ENCODE measurements around the gene PRDM16.

Gene PRDM16

DNA sequence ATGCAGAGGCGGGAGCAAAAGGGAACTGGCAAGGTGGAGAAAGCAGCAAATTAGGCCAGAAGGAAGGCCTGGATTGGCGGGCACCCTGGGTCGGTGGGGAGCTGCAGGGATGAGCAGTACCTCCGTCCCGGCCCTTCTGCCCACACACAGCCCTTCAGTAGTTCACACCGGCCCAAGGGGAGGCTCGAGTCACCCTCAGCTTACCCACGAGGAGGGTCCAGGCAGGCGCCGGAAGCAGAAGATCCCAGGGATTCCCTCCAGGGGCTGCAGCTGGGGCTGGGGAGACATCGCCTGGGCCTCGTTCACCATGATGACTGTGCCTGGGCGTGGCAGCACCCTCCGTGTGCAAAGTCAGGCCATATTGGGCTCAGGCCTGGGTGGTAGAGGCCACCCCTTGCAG, 190.0 kb downstream of the PRDM16 start:
- no peaks in the 10 kb centered on the region for H3K9me3 ChIP-seq (ENCODE audit: insufficient read depth, low read depth, low read length)
- no peaks in the 10 kb centered on the region for H3K27me3 ChIP-seq (ENCODE audit: insufficient read depth, low read length, poor library complexity, severe bottlenecking)
- no peaks in the 10 kb centered on the region for H3K79me2 ChIP-seq (ENCODE audit: insufficient read depth, low read length)
- H2AFZ ChIP-seq (ENCODE audit: low read length), result no peak overlapping the region
- no peak overlapping the region for H3K4me2 ChIP-seq (ENCODE audit: low read depth, low read length, poor library complexity, severe bottlenecking)
- TF ChIP-seq EZH2phosphoT487 (IDR thresholded peaks at IDR 0.05; ENCODE audit: borderline replicate concordance) (no peak), CTCF (conservative IDR thresholded peaks at IDR 0.05; ENCODE audit: low read length) (no peak)
- H3K36me3 ChIP-seq (ENCODE audit: insufficient read depth, low read length), result no peaks in the 10 kb centered on the region
- H4K20me1 ChIP-seq (ENCODE audit: insufficient read depth, low read length, poor library complexity, severe bottlenecking), result no peaks in the 10 kb centered on the region
- no peaks in the 10 kb centered on the region for H3K4me1 ChIP-seq (ENCODE audit: insufficient read depth, low read length, poor library complexity, severe bottlenecking)
- no peak overlapping the region for H3K9ac ChIP-seq (ENCODE audit: low read depth, low read length, poor library complexity, severe bottlenecking)
- H3K9me2 ChIP-seq (replicated peaks; ENCODE audit: low read depth, low read length), result no peaks in the 10 kb centered on the region
- H3F3A ChIP-seq (ENCODE audit: low read depth), result no peaks in the 10 kb centered on the region
- H3K4me3 ChIP-seq (ENCODE audit: low read length, poor library complexity, severe bottlenecking), result no peak overlapping the region

DNA sequence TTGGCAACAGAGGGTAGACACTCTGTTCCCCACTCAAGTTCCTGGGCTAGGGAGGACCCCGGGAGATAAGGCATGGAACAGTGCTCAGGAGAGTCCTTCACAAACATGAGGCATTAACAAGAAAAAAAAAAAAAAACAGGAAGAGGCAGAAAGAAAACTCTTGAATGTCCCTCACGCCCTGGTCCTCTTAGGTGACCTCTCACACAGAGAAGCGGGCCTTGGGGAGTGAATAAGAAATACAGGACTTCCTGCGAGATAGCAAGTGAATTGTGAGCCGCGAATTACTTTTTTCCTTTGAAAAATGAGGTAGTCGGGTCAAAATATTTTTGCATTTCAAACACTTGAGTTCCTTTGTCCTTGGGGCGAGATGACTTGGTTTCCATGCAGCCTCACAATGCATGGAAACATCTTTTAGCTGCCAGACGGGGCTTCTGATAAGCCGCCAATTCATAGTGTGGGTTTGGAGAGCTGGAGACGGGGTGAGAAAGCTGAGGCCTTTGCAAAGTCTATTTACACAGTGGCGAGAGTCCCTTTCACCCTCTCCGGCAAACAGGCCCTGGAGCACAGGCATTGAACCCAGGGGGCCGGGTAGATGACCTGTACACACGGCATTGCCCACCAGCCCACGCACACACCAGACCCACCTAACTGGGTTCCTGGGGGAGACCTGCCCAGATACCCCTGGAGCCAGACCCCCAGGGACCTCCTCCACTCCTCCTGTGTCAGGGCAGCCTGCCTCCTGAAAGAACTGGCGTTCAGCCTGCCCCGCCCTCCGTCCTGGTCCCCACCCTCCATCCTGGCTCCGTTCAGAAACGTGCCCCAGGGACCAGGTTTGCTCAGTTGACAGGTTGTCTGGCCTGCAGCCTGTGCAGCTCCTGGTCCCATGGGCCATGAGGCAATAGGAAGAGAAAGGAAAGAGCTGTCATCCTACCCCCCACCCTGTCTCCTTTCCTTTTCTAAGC, 192.3 kb downstream of the PRDM16 start:
- Histone ChIP-seq H3K79me2 (ENCODE audit: insufficient read depth, low read length) (no peaks in the 10 kb centered on the region), H3K9ac (ENCODE audit: low read depth, low read length, poor library complexity, severe bottlenecking) (no peak overlapping the region), H3K4me3 (ENCODE audit: low read length, poor library complexity, severe bottlenecking) (no peak overlapping the region), H3K9me3 (ENCODE audit: insufficient read depth, low read depth, low read length) (no peaks in the 10 kb centered on the region), H3K36me3 (ENCODE audit: insufficient read depth, low read length) (no peaks in the 10 kb centered on the region), H3K27me3 (ENCODE audit: insufficient read depth, low read length, poor library complexity, severe bottlenecking) (no peaks in the 10 kb centered on the region), H3K4me1 (ENCODE audit: insufficient read depth, low read length, poor library complexity, severe bottlenecking) (no peaks in the 10 kb centered on the region), H2AFZ (ENCODE audit: low read length) (no peak overlapping the region), H3K9me2 (replicated peaks; ENCODE audit: low read depth, low read length) (no peaks in the 10 kb centered on the region), H3F3A (ENCODE audit: low read depth) (no peaks in the 10 kb centered on the region), H4K20me1 (ENCODE audit: insufficient read depth, low read length, poor library complexity, severe bottlenecking) (no peaks in the 10 kb centered on the region), H3K4me2 (ENCODE audit: low read depth, low read length, poor library complexity, severe bottlenecking) (no peak overlapping the region)
- TF ChIP-seq CTCF (conservative IDR thresholded peaks at IDR 0.05; ENCODE audit: low read length) (no peak), EZH2phosphoT487 (IDR thresholded peaks at IDR 0.05; ENCODE audit: borderline replicate concordance) (no peak)

DNA sequence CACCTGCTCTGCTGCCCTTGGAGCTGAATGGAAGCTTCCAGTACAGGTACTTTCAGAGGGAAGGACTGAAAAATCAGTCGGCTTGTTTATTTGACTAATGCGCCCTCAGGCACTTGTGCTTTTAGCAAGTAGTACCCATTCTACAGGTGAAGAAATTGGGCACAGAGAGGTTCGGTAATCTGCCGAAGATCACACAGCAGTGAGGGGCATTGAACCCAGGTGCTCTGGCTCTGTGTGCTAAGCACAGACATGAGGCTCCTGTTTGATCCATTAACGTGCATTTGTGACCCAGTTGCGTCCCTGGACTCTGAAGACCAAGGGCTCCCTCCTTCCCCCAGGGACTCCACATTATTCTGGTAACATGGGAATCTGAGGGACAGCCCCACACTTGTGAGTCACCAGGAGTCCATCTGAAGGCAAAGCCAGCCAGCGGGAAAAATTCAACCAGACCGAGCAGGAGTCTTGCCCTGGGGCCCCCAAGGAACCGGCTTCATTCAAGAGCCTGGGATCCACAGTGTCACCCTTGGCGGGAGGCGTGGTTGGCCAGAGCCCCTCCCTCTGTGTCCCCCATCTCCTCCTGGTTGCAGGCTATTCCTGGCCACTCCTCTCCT, 193.1 kb downstream of the PRDM16 start:
- no peaks in the 10 kb centered on the region for H3K27me3 ChIP-seq (ENCODE audit: insufficient read depth, low read length, poor library complexity, severe bottlenecking)
- TF ChIP-seq EZH2phosphoT487 (IDR thresholded peaks at IDR 0.05; ENCODE audit: borderline replicate concordance) (no peak), CTCF (conservative IDR thresholded peaks at IDR 0.05; ENCODE audit: low read length) (no peak)
- H4K20me1 ChIP-seq (ENCODE audit: insufficient read depth, low read length, poor library complexity, severe bottlenecking), result no peaks in the 10 kb centered on the region
- no peaks in the 10 kb centered on the region for H3K9me2 ChIP-seq (replicated peaks; ENCODE audit: low read depth, low read length)
- H3K36me3 ChIP-seq (ENCODE audit: insufficient read depth, low read length), result no peaks in the 10 kb centered on the region
- H3K4me3 ChIP-seq (ENCODE audit: low read length, poor library complexity, severe bottlenecking), result no peak overlapping the region
- H2AFZ ChIP-seq (ENCODE audit: low read length), result no peak overlapping the region
- no peaks in the 10 kb centered on the region for H3K79me2 ChIP-seq (ENCODE audit: insufficient read depth, low read length)
- no peaks in the 10 kb centered on the region for H3F3A ChIP-seq (ENCODE audit: low read depth)
- H3K9me3 ChIP-seq (ENCODE audit: insufficient read depth, low read depth, low read length), result no peaks in the 10 kb centered on the region
- no peak overlapping the region for H3K4me2 ChIP-seq (ENCODE audit: low read depth, low read length, poor library complexity, severe bottlenecking)
- no peaks in the 10 kb centered on the region for H3K4me1 ChIP-seq (ENCODE audit: insufficient read depth, low read length, poor library complexity, severe bottlenecking)
- no peak overlapping the region for H3K9ac ChIP-seq (ENCODE audit: low read depth, low read length, poor library complexity, severe bottlenecking)
